SK-N-SH treated with all-trans-retinoic acid at 6 μM for 48 hours (cell line): ENCODE results near the gene EBP.

Experiments
- BACH2 ChIP-seq: fragments of 250-450 bp; sonication (Bioruptor Pico); IDR thresholded peaks from 2 replicates; pipeline ENCODE4 v1.9.0; 2021; ENCODE audit warnings: mild to moderate bottlenecking, borderline replicate concordance
- CREB5 ChIP-seq: fragments of 250-450 bp; sonication (Bioruptor Pico); IDR thresholded peaks from 2 replicates; pipeline ENCODE4 v1.5.1; 2020; ENCODE audit warnings: low read depth, mild to moderate bottlenecking, moderate library complexity
- OSR1 ChIP-seq: fragments of 250-450 bp; sonication (Bioruptor Pico); IDR thresholded peaks from 2 replicates; pipeline ENCODE4 v1.8.0; 2022; ENCODE audit warnings: moderate library complexity, mild to moderate bottlenecking, inconsistent platforms
- SNAI2 ChIP-seq: fragments of 250-450 bp; sonication (Bioruptor Pico); IDR thresholded peaks from 2 replicates; pipeline ENCODE4 v1.5.0; 2020; ENCODE audit warnings: mild to moderate bottlenecking, moderate library complexity
- ZNF70 ChIP-seq: fragments of 450-650 bp; formaldehyde crosslinking; IDR thresholded peaks from 2 replicates; pipeline ENCODE4 v1.5.0; 2020; ENCODE audit warnings: mild to moderate bottlenecking, moderate library complexity
- TF ChIP-seq, protein P1 (sequence below): fragments of 250-450 bp; sonication (Bioruptor Pico); IDR thresholded peaks from 2 replicates; pipeline ENCODE4 v1.8.0; 2020; ENCODE audit warnings: mild to moderate bottlenecking, moderate library complexity, borderline replicate concordance

DNA sequence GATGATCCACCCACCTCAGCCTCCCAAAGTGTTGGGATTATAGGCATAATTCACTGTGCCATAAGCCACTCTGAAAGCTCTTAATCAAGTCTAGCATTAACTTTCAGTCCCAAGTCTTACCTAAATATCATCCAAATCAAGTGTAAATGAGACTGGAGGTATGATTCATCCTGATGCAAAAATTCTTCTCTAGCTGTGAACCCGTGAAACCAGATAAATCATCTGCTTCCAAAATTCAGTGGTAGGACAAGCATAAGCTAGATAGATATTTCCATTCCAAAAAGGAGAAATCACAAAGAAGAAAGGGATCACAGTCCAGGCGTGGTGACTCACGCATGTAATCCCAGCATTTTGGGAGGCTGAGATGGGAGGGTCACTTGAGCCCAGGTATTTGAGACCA, 9.1 kb downstream of the EBP start:
- TF ChIP-seq, protein P1, sequence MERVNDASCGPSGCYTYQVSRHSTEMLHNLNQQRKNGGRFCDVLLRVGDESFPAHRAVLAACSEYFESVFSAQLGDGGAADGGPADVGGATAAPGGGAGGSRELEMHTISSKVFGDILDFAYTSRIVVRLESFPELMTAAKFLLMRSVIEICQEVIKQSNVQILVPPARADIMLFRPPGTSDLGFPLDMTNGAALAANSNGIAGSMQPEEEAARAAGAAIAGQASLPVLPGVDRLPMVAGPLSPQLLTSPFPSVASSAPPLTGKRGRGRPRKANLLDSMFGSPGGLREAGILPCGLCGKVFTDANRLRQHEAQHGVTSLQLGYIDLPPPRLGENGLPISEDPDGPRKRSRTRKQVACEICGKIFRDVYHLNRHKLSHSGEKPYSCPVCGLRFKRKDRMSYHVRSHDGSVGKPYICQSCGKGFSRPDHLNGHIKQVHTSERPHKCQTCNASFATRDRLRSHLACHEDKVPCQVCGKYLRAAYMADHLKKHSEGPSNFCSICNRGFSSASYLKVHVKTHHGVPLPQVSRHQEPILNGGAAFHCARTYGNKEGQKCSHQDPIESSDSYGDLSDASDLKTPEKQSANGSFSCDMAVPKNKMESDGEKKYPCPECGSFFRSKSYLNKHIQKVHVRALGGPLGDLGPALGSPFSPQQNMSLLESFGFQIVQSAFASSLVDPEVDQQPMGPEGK: no peak
- no peak for TF ChIP-seq OSR1 (CRISPR knock-in tag)
- no peak for TF ChIP-seq ZNF70 (CRISPR knock-in tag)
- no peak for TF ChIP-seq CREB5 (CRISPR knock-in tag)
- TF ChIP-seq BACH2: no peak
- no peak for TF ChIP-seq SNAI2
